GM21737 (cell line): ENCODE data around the gene ZNF630.
"Not testable (repeated sequence)": the region's sequence is repeated elsewhere in the genome, so short reads cannot be mapped to it uniquely, and the experiment has no call there.

ENCODE experiments used
- ATAC-seq: cut with Tn5 transposase; IDR thresholded peaks from one replicate; pipeline ENCODE4 v1.9.1; 2021; ENCODE audit warnings: mild to moderate bottlenecking, moderate library complexity; ENCODE audit not compliant: unreplicated experiment

The ZNF630 gene

DNA sequence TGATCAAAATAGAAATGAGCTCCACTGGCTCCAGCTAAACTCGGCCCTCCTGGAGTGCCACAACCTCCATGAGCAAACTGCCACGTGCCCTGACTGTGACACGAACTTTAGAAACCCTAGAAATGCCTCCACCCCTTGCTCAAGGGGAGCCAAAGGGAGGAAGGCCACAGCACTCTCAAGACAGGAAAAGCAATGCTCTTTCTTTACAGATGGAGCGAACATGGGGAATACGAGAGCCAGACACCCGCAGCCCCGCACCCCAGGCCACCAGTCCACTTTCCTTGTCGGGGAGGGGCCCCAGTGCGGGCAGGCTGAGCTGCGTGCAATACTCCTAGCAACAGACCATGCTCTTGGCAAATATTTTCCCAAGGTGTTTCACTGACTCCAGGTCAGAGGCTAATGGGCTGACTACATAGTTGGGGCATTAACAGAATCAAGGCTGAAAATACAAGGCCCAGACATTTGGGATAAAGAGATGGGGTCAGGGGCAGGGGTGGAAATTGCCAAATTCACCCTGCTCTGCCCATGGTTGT is 40.7 kb downstream of the ZNF630 start:
- not testable (repeated sequence) for ATAC-seq

DNA sequence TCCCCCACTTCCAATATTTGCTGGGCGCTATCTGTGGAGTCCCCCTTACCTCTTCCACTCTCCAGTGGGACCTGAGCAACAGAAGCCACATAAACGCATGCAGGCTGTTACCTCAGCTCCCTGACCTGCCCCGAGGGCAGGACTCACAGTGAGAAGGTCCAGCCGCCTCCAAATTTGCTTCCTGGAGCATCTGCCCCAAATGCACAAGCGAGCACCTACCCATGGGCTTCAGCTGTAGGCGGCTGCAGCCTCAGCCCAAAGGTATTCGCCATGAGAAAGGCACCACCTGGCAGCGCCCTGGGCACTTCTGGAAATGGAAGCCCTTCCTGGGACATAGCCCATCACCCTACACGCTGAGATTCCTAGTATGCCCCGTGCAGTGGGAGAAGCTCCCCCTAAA is 41.2 kb downstream of the ZNF630 start:
- no peak for ATAC-seq

DNA sequence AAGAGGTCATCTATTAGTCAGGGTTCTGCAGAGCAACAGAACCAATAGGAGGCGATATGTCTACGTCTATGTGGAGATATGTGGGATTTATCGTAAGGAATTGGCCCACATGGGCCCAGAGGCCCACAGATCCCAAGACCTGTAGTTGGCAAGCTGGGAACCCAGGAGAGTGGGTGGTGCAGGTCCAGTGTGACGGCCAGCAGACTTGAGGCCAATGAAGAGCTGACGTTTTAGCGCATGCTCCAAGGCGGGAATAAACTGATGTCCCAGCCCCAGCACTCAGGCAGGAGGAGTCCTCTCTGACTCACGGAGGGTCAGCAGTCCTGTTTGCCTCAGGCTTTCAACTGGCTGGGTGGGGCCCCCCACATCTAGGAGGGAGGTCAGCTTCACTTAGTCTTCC is 43.3 kb downstream of the ZNF630 start:
- ATAC-seq, result no peak

DNA sequence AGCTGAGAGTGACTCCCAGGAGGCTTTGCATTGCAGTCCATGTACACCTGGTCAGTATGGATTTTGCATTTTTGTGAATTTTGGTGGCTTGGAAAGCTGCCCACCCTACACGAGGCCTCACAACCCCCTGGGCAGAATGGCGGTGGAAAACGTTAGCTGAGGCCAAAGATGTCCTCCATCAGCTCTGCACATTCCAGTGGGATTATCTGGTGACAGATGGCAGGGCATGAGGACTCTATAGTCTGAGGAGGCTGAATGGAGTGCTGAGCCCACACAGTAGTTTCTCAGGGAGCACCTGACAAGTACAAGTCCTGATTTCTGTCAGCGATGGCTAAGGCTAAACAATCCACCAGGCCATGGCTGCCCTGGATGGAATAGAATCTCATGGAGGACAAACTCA is 43.9 kb downstream of the ZNF630 start:
- not testable (repeated sequence) for ATAC-seq

DNA sequence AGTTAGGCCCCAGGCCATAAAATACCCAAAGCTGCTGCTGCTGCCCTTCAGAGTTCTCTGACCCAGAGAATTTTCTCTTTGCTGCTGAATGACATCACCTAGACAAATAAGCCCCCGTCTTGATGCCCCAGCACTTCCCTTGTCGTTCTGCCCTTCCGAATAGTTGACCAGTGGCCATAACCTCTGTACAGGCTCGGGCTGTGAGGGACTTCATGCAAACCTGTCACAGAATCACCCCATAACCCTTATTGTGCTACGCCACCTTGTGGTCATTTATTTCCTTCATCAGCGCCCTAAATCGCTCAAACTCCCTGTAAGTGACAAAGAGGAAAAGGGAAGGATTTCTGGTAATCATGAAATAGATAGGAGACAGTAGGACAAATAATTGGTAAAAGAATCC is 45.9 kb downstream of the ZNF630 start:
- ATAC-seq, result no peak

DNA sequence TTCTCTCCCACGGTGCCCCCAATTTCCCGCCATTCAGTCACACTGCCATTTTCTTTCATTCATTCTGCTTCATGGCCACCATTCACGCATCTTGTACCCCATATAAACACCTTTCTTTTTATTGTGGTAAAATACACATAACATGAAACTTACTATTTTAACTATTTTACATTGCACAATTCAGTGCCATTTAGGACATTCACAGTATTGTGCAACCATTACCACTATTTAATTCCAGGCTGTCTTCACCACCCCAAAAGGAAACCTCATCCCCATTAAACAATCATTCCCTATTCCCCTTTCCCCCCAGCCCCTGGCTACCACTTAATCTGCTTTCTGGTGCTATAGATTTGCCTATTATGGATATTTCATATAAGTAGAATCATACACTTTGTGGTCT is 48.7 kb downstream of the ZNF630 start:
- ATAC-seq, result no peak

DNA sequence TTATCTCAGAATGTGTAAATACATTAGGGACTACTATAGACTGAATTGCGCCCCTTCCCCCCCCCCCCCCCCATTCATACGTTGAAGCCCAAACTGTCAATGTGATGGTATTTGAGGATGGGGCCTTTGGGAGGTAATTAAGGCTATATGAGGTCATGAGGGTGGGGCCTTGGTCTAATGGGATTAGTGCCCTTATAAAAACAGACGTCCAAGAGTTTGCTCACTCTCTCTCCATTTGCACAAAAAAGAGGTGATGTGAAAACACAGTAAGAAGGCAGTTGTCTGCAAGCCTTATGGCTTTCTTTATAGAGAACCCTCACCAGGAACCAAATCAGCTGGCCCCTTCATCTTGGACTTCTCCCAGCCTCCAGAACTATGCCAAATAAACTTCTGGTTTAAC is 49.3 kb downstream of the ZNF630 start:
- no peak for ATAC-seq

DNA sequence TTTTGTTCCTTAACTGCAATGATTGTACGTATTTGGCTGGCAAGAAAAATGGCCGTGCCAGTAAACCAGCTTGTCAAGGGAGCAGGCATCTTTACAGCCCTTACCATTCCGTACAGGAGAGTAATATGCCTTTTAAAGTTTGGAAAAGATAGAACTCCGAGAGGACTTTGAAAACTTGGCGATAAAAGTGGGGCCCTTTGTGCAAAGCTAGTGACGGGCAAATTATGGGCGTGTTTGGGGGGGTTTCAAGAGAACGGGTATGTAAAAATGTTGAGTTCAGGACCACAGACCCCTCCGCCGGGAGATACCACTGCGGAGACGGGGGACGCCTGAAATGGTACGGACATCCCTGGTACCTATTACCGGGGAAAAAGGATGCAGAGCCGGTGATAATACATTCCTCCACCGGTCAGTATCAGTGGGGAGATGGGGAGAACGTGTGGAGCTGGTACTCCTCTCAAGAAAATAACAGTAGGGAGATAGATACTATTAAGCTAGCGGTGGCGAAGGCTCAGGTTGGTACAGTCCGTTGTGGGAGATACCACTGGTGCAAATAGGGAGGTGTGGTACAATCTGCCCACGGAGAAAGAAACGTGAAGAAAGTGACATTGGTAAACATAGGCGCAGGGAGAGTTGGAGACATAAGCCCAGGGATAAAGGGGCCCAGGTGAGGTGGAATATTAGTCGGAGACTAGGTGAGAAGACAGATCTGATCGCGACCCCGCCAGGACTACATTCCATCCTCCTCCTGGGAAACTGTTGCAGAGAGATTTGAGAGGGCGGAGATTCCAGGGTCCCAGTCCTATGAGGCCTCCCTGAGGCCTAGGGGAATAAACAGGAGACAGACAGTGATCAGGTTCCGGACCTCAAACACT is 50.2 kb downstream of the ZNF630 start:
- peak; percentile 62 for ATAC-seq

DNA sequence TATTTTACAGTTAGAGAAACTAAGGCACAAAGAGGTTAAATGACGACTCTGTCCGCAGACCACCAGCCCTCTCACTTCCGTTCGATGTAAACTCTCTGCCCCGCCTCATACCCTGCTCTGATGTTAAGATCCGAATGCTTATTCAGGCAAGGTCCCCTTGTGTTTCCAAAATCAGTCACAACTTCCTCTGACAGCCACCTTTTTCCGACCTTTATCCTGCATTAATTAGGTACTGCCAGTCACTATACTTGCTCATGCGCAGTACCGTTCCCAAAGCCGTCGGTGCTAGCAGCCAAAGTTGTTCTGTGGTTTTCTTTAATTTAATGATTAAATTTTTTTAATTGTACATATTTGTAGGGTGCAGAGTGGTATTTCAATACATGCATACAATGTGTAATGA is 51.0 kb downstream of the ZNF630 start:
- ATAC-seq, result not testable (repeated sequence)

DNA sequence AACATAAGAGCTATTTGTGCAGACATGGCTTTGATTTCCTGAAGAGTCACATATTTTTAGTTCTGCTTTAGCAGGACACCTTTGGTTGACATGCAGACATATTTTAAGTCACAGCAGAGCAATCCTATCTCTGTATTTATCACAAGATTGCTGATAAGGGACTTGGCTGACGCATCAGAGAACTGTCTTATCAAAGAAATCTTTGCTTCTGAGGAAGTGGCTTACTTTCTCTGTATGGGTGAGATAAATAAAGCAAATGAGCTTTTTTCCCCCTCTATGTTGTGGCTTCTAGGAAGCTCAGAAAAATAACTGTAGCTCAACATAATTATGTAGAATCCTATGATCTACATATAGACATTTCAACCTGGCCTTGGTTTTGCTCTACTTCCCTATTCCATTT is 51.5 kb downstream of the ZNF630 start:
- not testable (repeated sequence) for ATAC-seq

DNA sequence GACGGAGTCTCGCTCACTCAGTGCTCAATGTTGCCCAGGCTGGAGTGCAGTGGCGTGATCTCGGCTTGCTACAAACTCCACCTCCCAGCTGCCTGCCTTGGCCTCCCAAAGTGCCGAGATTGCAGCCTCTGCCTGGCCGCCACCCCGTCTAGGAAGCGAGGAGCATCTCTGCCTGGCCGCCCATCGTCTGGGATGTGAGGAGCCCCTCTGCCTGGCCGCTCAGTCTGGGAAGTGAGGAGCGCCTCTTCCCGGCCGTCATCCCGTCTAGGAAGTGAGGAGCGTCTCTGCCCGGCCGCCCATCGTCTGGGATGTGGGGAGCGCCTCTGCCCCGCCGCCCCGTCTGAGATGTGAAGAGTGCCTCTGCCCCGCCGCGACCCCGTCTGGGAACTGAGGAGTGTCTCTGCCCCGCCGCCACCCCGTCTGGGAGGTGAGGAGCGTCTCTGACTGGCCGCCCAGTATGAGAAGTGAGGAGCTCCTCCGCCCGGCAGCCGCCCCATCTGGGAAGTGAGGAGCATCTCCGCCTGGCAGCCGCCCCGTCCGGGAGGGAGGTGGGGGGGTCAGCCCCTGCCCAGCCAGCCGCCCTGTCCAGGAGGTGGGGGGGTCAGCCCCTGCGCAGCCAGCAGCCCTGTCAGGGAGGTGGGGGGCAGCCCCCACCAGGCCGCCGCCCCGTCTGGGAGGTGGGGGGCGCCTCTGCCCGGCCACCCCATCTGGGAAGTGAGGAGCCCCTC is 54.7 kb downstream of the ZNF630 start:
- ATAC-seq, result not testable (repeated sequence)

DNA sequence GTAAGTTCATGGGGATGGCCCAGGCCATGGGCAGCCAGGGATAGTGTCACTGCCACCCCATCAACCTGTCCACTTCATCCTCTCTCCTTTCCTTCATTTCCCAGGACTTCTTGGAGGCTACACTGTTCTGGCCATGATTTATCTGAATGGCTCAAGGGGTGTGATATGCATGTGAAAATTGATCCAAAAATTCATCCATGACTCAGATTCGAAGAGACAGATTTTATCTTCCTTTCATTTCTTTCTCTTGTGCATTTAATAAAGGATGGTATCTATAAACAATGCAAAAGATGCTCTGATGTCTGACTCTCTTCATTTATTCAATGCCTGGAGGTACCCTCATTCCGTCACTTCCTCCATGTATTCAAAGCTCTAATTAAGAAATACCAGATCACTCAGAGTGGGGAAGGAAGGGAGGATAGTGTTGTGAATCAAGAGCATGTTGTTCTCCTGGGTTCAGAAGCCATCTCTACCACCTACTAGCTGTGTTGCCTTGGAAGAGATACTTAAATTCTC is 61.9 kb downstream of the ZNF630 start:
- ATAC-seq, result not testable (repeated sequence)
